K562 (cell line): ENCODE results near the gene SLC25A20. TPM values are rescaled to one million over a fixed set of nuclear protein-coding genes. Genes with fewer than 3 reads are reported as not detected.

Experiments used
- ADNP ChIP-seq: fragments of 200-800 bp; sonication (Bioruptor generic); IDR thresholded peaks from 2 replicates; pipeline ENCODE4 v1.6.1; 2016; ENCODE audit warnings: missing genetic modification characterization, missing compliant biosample characterization
- ATF1 ChIP-seq, 2 experiments: fragments of 450-650 bp in 1 of 2; IDR thresholded peaks; 2 replicates each; pipeline ENCODE4 v1.6.1; 2016; ENCODE audit warnings: missing compliant biosample characterization in 1 of 2, missing genetic modification characterization in 1 of 2
- BHLHE40 ChIP-seq: IDR thresholded peaks from 2 replicates; pipeline ENCODE4 v1.6.1; 2011; ENCODE audit warnings: low read length, improper control_type of control experiment
- EHMT2 ChIP-seq: fragments of 450-650 bp; IDR thresholded peaks from 2 replicates; pipeline ENCODE4 v1.6.1; 2018; ENCODE audit warnings: antibody characterized with exemption
- ETV1 ChIP-seq: fragments of 450-650 bp; conservative IDR thresholded peaks from 2 replicates; pipeline ENCODE4 v1.6.1; 2016; ENCODE audit warnings: missing genetic modification characterization, control low read depth, low read depth, missing compliant biosample characterization
- MYNN ChIP-seq, 2 experiments: sonication (generic); formaldehyde crosslinking in 1 of 2; IDR thresholded peaks; 2 replicates each; pipeline versions ENCODE4 v1.5.0 to v1.6.1; 2016 to 2020; ENCODE audit warnings: antibody characterized with exemption in 1 of 2, missing genetic modification reagents in 1 of 2
- NRF1 ChIP-seq, 2 experiments: fragments of 450-650 bp; IDR thresholded peaks in 1 of 2; conservative IDR thresholded peaks in 1 of 2; 2 replicates each; pipeline ENCODE4 v1.6.1; 2014; ENCODE audit warnings: mild to moderate bottlenecking in 2 of 2
- POLR2A ChIP-seq: fragments of 450-650 bp; conservative IDR thresholded peaks from 2 replicates; pipeline ENCODE4 v1.6.1; 2016
- RCOR1 ChIP-seq, 2 experiments: IDR thresholded peaks; 2 replicates each; pipeline ENCODE4 v1.6.1; 2012; ENCODE audit warnings: low read depth in 2 of 2, low read length in 2 of 2, borderline replicate concordance in 1 of 2, improper control_type of control experiment in 1 of 2
- TEAD1 ChIP-seq, 2 experiments: fragments of 450-650 bp in 1 of 2; sonication (generic) in 1 of 2; formaldehyde crosslinking; IDR thresholded peaks; 2 replicates each; pipeline versions ENCODE4 v1.4.0 to v1.8.0; 2020 to 2022; ENCODE audit warnings: mild to moderate bottlenecking in 2 of 2, missing genetic modification reagents in 1 of 2
- ZNF143 ChIP-seq: sonication (generic); formaldehyde crosslinking; IDR thresholded peaks from 2 replicates; pipeline ENCODE4 v1.9.0; 2022; ENCODE audit warnings: mild to moderate bottlenecking, missing genetic modification reagents
- polyA plus RNA-seq, 8 experiments: library from polyadenylated mRNA; depleted of rRNA in 4 of 8; stranded (reverse) in 5 of 8; unstranded in 3 of 8; fragments of >200 nt; fragmentation: Nextera tagmentation in 2 of 8; fragmentation: Illumina TruSeq in 1 of 8; extraction: Ambion mirVana in 2 of 8; extraction: Trizol in 1 of 8; gene quantifications; 2 replicates each; pipeline versions ENCODE4 v1.2.1 to v1.2.3, GENCODE V29; 2011 to 2014; ENCODE audit warnings: inconsistent platforms in 1 of 8, missing spikeins in 1 of 8
- total RNA-seq, 7 experiments: library from RNA; depleted of rRNA in 6 of 7; stranded (reverse); fragments of >200 nt in 6 of 7; fragmentation: Illumina TruSeq in 2 of 7; extraction: Trizol in 2 of 7; gene quantifications; 2 replicates each; pipeline versions ENCODE4 v1.2.1 to v1.2.3, GENCODE V29; 2011 to 2021; ENCODE audit warnings: low replicate concordance in 1 of 7
- TF ChIP-seq, protein P1 (sequence below): sonication (generic); formaldehyde crosslinking; IDR thresholded peaks from 2 replicates; pipeline ENCODE4 v1.8.0; 2022; ENCODE audit warnings: mild to moderate bottlenecking, missing genetic modification reagents
- TF ChIP-seq, protein P2 (sequence below): conservative IDR thresholded peaks from 2 replicates; pipeline ENCODE4 v1.6.1; 2011; ENCODE audit warnings: low read depth, mild to moderate bottlenecking, low read length; ENCODE audit not compliant: control insufficient read depth
- TF ChIP-seq, protein P3 (sequence below): fragments of 450-650 bp; conservative IDR thresholded peaks from 2 replicates; pipeline ENCODE4 v1.6.1; 2016; ENCODE audit warnings: missing genetic modification characterization, low read depth, mild to moderate bottlenecking, control low read depth, missing compliant biosample characterization
- TF ChIP-seq, protein P4 (sequence below): sonication (generic); formaldehyde crosslinking; IDR thresholded peaks from 2 replicates; pipeline ENCODE4 v1.8.0; 2023; ENCODE audit warnings: mild to moderate bottlenecking, missing genetic modification reagents
- TF ChIP-seq, protein P5 (sequence below): fragments of 450-650 bp; IDR thresholded peaks from 2 replicates; pipeline ENCODE4 v1.6.1; 2016

The SLC25A20 gene
- total and polyA plus RNA-seq, 9 of the 15 experiments (the other 6 are each of a cell fraction or from before 2014, with no cell fraction given), result 14.3 to 48.1 (median 21.6) TPM

DNA sequence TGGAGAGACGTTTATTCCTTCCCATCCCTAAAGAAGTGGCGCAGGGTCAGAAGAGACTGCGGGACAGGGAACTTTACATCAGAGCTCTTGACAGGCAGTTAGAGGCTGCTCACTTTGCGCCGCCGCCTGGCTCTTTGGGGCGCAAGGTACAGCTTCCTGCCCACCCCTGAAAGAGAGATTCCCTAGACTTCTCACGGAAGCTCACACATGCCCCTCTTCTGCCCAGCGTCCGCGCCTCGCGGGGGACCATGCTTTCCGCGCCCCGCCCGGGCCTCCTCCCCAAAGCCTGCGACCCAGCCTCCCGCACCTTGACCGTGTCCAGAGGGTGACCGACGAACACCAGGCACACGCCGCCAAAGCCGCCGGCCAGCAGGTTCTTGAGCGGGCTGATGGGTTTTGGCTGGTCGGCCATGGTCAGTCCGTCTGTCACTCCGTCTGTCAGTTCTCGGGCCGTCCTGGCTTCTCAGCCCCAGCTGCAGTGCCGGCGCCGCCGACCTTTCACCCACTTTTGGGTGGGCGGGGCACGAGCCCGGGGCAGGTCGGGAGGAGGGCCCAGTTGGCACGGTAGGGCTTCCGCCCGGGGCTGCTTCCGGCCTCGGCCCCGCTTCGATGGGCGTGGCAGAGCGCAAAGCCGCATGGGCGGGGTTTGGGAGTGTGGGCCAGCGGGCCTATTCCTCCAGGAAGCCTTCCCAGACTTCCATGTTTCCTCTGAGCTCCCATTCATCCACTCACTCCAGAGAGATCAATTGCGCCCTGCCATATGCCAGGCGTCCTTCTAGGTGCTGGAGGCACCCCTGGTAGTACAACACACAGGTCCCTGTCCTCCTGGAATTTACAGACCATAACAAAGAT is at the start of gene SLC25A20 (continued):
- TF ChIP-seq, protein P1, sequence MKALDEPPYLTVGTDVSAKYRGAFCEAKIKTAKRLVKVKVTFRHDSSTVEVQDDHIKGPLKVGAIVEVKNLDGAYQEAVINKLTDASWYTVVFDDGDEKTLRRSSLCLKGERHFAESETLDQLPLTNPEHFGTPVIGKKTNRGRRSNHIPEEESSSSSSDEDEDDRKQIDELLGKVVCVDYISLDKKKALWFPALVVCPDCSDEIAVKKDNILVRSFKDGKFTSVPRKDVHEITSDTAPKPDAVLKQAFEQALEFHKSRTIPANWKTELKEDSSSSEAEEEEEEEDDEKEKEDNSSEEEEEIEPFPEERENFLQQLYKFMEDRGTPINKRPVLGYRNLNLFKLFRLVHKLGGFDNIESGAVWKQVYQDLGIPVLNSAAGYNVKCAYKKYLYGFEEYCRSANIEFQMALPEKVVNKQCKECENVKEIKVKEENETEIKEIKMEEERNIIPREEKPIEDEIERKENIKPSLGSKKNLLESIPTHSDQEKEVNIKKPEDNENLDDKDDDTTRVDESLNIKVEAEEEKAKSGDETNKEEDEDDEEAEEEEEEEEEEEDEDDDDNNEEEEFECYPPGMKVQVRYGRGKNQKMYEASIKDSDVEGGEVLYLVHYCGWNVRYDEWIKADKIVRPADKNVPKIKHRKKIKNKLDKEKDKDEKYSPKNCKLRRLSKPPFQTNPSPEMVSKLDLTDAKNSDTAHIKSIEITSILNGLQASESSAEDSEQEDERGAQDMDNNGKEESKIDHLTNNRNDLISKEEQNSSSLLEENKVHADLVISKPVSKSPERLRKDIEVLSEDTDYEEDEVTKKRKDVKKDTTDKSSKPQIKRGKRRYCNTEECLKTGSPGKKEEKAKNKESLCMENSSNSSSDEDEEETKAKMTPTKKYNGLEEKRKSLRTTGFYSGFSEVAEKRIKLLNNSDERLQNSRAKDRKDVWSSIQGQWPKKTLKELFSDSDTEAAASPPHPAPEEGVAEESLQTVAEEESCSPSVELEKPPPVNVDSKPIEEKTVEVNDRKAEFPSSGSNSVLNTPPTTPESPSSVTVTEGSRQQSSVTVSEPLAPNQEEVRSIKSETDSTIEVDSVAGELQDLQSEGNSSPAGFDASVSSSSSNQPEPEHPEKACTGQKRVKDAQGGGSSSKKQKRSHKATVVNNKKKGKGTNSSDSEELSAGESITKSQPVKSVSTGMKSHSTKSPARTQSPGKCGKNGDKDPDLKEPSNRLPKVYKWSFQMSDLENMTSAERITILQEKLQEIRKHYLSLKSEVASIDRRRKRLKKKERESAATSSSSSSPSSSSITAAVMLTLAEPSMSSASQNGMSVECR (CRISPR knock-in tag), result peak; percentile 91
- TF ChIP-seq MYNN (IDR thresholded peaks at IDR 0.05), result peak; percentile 34; the same call in 1 of the 2 replicates
- no peak for TF ChIP-seq MYNN (CRISPR knock-in tag; IDR thresholded peaks at IDR 0.05)
- peak; percentile 86 for TF ChIP-seq ADNP (tag)
- peak; percentile 56; the same call in 1 of the 2 replicates for TF ChIP-seq ZNF143 (CRISPR knock-in tag)
- TF ChIP-seq, protein P2, sequence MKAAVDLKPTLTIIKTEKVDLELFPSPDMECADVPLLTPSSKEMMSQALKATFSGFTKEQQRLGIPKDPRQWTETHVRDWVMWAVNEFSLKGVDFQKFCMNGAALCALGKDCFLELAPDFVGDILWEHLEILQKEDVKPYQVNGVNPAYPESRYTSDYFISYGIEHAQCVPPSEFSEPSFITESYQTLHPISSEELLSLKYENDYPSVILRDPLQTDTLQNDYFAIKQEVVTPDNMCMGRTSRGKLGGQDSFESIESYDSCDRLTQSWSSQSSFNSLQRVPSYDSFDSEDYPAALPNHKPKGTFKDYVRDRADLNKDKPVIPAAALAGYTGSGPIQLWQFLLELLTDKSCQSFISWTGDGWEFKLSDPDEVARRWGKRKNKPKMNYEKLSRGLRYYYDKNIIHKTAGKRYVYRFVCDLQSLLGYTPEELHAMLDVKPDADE, result peak; percentile 70; the same call in 1 of the 2 replicates
- TF ChIP-seq, protein P3, sequence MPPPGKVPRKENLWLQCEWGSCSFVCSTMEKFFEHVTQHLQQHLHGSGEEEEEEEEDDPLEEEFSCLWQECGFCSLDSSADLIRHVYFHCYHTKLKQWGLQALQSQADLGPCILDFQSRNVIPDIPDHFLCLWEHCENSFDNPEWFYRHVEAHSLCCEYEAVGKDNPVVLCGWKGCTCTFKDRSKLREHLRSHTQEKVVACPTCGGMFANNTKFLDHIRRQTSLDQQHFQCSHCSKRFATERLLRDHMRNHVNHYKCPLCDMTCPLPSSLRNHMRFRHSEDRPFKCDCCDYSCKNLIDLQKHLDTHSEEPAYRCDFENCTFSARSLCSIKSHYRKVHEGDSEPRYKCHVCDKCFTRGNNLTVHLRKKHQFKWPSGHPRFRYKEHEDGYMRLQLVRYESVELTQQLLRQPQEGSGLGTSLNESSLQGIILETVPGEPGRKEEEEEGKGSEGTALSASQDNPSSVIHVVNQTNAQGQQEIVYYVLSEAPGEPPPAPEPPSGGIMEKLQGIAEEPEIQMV (tag), result 0 out of 2 replicates have a peak, but pooled peaks have one; percentile 10
- TF ChIP-seq, protein P4, sequence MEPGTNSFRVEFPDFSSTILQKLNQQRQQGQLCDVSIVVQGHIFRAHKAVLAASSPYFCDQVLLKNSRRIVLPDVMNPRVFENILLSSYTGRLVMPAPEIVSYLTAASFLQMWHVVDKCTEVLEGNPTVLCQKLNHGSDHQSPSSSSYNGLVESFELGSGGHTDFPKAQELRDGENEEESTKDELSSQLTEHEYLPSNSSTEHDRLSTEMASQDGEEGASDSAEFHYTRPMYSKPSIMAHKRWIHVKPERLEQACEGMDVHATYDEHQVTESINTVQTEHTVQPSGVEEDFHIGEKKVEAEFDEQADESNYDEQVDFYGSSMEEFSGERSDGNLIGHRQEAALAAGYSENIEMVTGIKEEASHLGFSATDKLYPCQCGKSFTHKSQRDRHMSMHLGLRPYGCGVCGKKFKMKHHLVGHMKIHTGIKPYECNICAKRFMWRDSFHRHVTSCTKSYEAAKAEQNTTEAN (CRISPR knock-in tag), result peak; percentile 39; the same call in 1 of the 2 replicates
- TF ChIP-seq BHLHE40, result 0 out of 2 replicates have a peak, but pooled peaks have one; percentile 10
- peak; percentile 63 to 75 for TF ChIP-seq NRF1 (conservative IDR thresholded peaks at IDR 0.05 in 1 of 2, IDR thresholded peaks at IDR 0.05 in 1 of 2)
- TF ChIP-seq, protein P5, sequence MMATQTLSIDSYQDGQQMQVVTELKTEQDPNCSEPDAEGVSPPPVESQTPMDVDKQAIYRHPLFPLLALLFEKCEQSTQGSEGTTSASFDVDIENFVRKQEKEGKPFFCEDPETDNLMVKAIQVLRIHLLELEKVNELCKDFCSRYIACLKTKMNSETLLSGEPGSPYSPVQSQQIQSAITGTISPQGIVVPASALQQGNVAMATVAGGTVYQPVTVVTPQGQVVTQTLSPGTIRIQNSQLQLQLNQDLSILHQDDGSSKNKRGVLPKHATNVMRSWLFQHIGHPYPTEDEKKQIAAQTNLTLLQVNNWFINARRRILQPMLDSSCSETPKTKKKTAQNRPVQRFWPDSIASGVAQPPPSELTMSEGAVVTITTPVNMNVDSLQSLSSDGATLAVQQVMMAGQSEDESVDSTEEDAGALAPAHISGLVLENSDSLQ, result peak; percentile 69
- no peak for TF ChIP-seq TEAD1 (CRISPR knock-in tag; IDR thresholded peaks at IDR 0.05)
- TF ChIP-seq RCOR1 (IDR thresholded peaks at IDR 0.05; ENCODE audit: borderline replicate concordance in 1 of 2, low read depth in 2 of 2, low read length in 2 of 2), result peak in 1 of 2 experiments; percentile 94; a peak in 2 of 4 replicates
- peak; percentile 76 for TF ChIP-seq ETV1 (tag)
- no peak for TF ChIP-seq EHMT2
- peak; percentile 56; the same call in 1 of the 2 replicates for TF ChIP-seq POLR2A
- TF ChIP-seq ATF1 (CRISPR knock-in tag; IDR thresholded peaks at IDR 0.05), result no peak
- TF ChIP-seq ATF1 (tag; IDR thresholded peaks at IDR 0.05), result peak; percentile 43
